KBM-7 (cell line): ENCODE results near the gene ANXA10.
"Not testable (repeated sequence)": the region's sequence is repeated elsewhere in the genome, so short reads cannot be mapped to it uniquely, and the experiment has no call there.

Source experiments
- DNase-seq: peaks from one replicate; pipeline ENCODE4 v3.0.0-alpha.2; 2015
- in situ Hi-C: fragments of 300-500 bp; cut with MboI; formaldehyde crosslinking; loops from 2 replicates; pipeline ENCODE4 v1.14.3; 2020; ENCODE audit warnings: low sequenced_read_pairs, low pct_unique_long_range_greater_than_20kb, mixed read lengths

ANXA10 gene

DNA sequence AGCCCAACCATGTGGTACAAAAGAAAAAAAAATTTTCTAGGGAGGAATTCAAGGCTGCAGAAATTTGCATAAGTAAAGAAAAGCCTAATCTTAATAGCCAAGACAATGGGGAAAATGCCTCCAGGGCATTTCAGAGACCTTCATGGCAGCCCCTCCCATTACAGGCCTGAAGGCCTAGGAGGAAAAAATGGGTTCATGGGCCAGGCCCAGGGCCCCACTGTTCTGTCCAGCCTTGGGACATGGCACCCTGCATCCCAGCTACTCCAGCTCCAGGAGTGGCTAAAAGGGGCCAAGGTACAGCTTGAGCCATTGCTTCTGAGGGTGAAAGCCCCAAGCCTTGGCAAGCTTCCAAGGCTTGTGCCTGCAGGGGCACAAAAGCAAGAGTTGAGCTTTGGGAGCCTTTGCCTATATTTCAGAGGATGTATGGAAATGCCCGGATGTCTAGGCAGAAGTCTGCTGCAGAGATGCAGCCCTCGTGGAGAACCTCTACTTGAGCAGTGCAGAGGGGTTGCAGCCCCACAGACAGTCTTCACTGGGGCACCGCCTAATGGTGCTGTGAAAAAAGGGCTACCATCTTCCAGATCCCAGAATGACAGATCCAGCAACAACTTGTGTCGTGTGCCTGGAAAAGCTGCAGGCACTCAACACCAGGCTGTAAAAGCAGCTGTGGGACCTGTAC lies 111.0 kb downstream of the ANXA10 start:
- DNase-seq: no peak
- in situ Hi-C loops: no loop called here

DNA sequence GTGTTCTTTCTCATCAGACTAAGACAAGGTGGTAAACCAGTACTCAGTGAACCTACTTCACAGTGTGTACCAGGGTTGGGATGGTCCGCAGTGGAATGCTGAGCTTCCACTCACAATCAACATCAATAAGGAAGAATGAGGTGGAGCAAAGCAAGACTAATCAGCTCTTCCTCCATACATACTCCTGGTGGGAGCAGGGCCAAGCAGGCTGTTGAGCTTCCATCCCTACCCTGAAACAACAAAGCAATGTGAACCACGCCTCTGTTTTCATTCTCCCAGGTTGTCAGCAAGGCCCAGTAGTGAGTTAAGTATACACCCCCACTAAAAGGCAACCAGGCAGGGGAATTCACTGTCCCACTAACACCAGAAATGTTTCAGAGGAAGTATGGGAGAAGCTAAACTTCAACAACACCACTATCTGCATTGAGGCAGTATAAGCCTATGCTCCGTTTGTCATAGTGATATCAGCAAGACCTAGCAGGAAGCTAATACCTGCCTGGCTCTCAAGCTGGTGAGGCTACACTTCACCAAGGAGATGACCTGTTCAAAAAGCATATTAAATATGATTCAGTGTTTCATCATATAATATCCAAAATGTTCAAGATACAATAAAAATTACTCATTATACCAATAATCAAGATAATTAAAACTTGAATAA lies 116.7 kb downstream of the ANXA10 start:
- in situ Hi-C loops: no loop called here
- no peak for DNase-seq

DNA sequence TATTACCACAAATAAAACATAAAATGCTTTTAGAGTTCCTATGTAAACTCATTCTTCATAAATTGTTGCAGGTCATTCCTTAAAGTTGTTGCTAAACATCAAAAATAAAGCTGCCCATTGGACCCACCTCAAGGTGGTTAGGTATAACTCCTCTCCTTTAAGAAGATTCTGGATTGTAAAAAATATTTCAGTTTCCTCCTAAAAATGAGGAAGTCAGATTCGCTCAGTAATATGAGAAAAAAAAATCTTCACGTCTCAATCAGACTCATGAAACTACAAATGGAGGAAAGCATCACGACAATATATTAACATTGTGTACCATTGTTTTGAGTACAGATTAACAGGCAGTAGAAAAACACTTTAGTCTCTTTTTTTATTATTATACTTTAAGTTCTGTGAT lies 120.3 kb downstream of the ANXA10 start:
- peak; percentile 38 for DNase-seq
- in situ Hi-C loops: no loop called here

GRCh38 chr4:168213511-168213910 lies 121.2 kb downstream of the ANXA10 start:
- DNase-seq, in situ Hi-C loops: not testable (repeated sequence)

- in situ Hi-C loops: no loop called here
Observed at GRCh38 chr4:168218645-168219044, 126.3 kb downstream of the ANXA10 start.

DNA sequence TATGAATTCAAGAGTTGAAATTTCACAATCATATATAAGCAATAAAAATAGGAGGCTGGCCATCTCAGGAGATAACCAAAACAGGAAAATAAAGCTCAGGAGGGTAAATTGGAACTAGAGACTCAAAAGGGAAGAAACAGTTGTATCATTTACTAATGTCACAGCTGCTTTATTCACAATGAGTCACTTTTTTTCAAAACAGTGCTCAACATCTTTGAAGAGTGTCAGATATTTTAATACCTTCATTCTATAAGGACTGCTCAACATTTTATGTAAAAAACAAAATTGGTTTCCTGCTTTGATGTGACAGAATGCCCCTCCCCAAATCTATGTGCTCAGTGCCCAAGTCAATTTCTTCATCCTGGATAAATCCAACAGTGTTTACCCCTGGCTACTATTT lies 128.6 kb downstream of the ANXA10 start:
- in situ Hi-C loops: no loop called here

More at GRCh38 chr4:168218645-168219044, 126.3 kb downstream of the ANXA10 start:
- no peak for DNase-seq

DNA sequence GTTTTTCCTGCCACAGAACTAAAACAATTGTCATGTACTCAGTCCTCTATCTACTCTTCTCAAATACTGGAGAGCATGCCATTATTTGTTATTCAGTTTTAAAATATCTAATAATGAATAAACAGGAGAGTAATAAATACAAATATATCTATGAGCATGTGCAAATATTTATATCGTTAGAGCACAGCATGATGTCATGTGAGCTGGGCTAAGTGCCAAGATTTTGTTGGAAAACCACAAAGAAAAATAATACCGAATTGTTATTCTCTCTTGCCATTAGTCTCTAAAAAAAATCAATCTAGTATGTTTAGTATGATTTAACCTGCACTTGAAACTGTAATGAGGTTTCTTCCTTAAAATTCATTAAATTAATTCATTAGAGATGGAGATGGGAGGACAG lies 129.0 kb downstream of the ANXA10 start:
- DNase-seq: no peak
- in situ Hi-C loops: no loop called here

More for the DNA sequence above, 128.6 kb downstream of the ANXA10 start:
- no peak for DNase-seq
